HL-60 (cell line): ENCODE measurements around the gene ALDH2.

ENCODE experiments used
- DNase-seq, 2 experiments: peaks; one replicate each; pipeline ENCODE4 v3.0.0-alpha.2; 2010 to 2020; ENCODE audit warnings: low read depth in 1 of 2, low spot score in 1 of 2
- H3K27ac ChIP-seq: fragments of 250-450 bp; sonication (Bioruptor Pico); replicated peaks from 2 replicates; pipeline ENCODE4 v1.5.1; 2020; ENCODE audit warnings: mild to moderate bottlenecking, moderate library complexity
- H3K27me3 ChIP-seq: fragments of 250-450 bp; sonication (Bioruptor Pico); 2 replicates; pipeline ENCODE4 v1.5.1; 2021; ENCODE audit warnings: mild to moderate bottlenecking, moderate library complexity; ENCODE audit not compliant: insufficient read depth, poor library complexity, severe bottlenecking
- H3K4me3 ChIP-seq: replicated peaks from 2 replicates; pipeline ENCODE4 v1.5.1; 2011; ENCODE audit warnings: mild to moderate bottlenecking, control low read depth, low read length; ENCODE audit not compliant: insufficient read depth
- GABPA ChIP-seq: IDR thresholded peaks from 2 replicates; pipeline ENCODE4 v1.6.1; 2012; ENCODE audit warnings: low read depth
- POLR2AphosphoS5 ChIP-seq: IDR thresholded peaks from 2 replicates; pipeline ENCODE4 v1.6.1; 2012; ENCODE audit warnings: low read depth
- SPI1 ChIP-seq: IDR thresholded peaks from 2 replicates; pipeline ENCODE4 v1.6.1; 2012; ENCODE audit warnings: low read depth, mild to moderate bottlenecking, borderline replicate concordance
- TF ChIP-seq, protein P1 (sequence below): IDR thresholded peaks from one replicate; pipeline ENCODE4 v1.5.1; 2011; ENCODE audit warnings: low read length, control low read depth, inconsistent platforms; ENCODE audit not compliant: insufficient read depth
- TF ChIP-seq, protein P2 (sequence below): IDR thresholded peaks from 2 replicates; pipeline ENCODE4 v1.6.1; 2012; ENCODE audit warnings: low read depth; ENCODE audit not compliant: insufficient replicate concordance

The ALDH2 gene

DNA sequence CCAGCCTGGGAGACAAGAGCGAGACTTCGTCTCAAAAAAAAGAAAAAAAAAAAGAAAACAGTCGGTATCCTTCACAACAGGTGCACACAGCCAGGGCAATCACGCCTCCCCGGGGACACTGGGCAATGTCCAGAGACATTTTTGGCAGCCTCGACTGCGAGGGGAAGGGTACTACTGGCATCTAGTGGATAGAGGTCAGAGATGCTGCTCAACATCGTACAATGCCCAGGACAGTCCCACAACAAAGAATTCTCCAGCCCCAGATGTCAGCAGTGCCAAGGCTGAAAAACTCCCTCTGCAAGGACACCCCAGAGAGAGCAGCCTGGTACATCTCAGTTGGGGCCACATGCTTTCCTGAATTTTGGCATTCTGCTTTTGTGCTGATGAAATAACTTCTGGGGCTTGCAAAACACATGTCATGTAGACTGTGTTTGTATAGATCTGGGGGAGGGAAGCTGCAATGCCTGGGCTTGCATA, 21.5 kb downstream of the ALDH2 start:
- TF ChIP-seq, protein P1, sequence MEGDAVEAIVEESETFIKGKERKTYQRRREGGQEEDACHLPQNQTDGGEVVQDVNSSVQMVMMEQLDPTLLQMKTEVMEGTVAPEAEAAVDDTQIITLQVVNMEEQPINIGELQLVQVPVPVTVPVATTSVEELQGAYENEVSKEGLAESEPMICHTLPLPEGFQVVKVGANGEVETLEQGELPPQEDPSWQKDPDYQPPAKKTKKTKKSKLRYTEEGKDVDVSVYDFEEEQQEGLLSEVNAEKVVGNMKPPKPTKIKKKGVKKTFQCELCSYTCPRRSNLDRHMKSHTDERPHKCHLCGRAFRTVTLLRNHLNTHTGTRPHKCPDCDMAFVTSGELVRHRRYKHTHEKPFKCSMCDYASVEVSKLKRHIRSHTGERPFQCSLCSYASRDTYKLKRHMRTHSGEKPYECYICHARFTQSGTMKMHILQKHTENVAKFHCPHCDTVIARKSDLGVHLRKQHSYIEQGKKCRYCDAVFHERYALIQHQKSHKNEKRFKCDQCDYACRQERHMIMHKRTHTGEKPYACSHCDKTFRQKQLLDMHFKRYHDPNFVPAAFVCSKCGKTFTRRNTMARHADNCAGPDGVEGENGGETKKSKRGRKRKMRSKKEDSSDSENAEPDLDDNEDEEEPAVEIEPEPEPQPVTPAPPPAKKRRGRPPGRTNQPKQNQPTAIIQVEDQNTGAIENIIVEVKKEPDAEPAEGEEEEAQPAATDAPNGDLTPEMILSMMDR, result peak; percentile 82
- TF ChIP-seq GABPA, result no peak
- Histone ChIP-seq H3K27me3 (no peaks in the 10 kb centered on the region), H3K4me3 (no peak overlapping the region), H3K27ac (peak overlapping the region; percentile 42)
- DNase-seq, result peak in 1 of 2 experiments; percentile 78

DNA sequence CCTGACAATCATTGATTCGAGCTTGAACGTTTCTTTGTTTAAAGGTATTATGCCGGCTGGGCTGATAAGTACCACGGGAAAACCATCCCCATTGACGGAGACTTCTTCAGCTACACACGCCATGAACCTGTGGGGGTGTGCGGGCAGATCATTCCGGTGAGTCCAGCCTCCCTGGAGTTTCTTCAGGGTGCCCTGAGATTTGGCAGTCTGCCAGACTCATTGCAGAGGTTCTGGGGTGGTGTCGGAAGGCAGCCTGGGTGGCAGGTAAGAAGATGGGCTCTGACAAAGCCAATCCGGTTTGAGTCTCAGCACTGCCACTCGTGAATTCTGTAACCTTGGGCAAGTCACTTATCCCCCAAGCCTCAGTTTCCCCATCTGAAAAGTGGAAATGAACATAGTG, 23.0 kb downstream of the ALDH2 start:
- TF ChIP-seq, protein P2, sequence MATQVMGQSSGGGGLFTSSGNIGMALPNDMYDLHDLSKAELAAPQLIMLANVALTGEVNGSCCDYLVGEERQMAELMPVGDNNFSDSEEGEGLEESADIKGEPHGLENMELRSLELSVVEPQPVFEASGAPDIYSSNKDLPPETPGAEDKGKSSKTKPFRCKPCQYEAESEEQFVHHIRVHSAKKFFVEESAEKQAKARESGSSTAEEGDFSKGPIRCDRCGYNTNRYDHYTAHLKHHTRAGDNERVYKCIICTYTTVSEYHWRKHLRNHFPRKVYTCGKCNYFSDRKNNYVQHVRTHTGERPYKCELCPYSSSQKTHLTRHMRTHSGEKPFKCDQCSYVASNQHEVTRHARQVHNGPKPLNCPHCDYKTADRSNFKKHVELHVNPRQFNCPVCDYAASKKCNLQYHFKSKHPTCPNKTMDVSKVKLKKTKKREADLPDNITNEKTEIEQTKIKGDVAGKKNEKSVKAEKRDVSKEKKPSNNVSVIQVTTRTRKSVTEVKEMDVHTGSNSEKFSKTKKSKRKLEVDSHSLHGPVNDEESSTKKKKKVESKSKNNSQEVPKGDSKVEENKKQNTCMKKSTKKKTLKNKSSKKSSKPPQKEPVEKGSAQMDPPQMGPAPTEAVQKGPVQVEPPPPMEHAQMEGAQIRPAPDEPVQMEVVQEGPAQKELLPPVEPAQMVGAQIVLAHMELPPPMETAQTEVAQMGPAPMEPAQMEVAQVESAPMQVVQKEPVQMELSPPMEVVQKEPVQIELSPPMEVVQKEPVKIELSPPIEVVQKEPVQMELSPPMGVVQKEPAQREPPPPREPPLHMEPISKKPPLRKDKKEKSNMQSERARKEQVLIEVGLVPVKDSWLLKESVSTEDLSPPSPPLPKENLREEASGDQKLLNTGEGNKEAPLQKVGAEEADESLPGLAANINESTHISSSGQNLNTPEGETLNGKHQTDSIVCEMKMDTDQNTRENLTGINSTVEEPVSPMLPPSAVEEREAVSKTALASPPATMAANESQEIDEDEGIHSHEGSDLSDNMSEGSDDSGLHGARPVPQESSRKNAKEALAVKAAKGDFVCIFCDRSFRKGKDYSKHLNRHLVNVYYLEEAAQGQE, result no peak
- TF ChIP-seq POLR2AphosphoS5 (no peak), SPI1 (no peak), GABPA (no peak)
- TF ChIP-seq, protein P1, result no peak
- no peak overlapping the region for H3K27ac ChIP-seq
- H3K4me3 ChIP-seq, result no peak overlapping the region
- no peaks in the 10 kb centered on the region for H3K27me3 ChIP-seq
- DNase-seq, result no peak

DNA sequence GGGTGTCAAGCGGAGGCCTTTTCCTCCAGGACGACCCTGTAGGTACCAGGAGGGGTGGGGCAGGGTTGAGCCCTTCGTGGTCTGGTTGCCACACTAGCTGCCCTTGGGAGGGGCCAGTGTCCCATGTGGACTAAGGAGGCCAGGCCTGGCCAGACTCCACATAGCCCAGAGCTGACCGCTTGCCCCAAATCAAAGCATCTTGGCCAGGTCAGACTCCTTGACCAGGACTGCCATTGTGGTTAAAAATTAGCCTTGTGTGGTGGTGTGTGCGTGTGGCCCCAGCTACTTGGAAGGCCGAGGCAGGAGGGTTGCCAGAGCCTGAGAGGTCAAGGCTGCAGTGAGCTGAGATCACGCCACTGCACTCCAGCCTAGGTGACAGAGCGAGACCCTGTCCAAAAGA, 24.8 kb downstream of the ALDH2 start:
- Histone ChIP-seq H3K4me3 (no peak overlapping the region), H3K27ac (no peak overlapping the region), H3K27me3 (no peaks in the 10 kb centered on the region)
- TF ChIP-seq SPI1, result no peak
- TF ChIP-seq, protein P2, result no peak
- no peak for TF ChIP-seq POLR2AphosphoS5
- TF ChIP-seq, protein P1, result no peak
- TF ChIP-seq GABPA, result no peak
- DNase-seq, result no peak

DNA sequence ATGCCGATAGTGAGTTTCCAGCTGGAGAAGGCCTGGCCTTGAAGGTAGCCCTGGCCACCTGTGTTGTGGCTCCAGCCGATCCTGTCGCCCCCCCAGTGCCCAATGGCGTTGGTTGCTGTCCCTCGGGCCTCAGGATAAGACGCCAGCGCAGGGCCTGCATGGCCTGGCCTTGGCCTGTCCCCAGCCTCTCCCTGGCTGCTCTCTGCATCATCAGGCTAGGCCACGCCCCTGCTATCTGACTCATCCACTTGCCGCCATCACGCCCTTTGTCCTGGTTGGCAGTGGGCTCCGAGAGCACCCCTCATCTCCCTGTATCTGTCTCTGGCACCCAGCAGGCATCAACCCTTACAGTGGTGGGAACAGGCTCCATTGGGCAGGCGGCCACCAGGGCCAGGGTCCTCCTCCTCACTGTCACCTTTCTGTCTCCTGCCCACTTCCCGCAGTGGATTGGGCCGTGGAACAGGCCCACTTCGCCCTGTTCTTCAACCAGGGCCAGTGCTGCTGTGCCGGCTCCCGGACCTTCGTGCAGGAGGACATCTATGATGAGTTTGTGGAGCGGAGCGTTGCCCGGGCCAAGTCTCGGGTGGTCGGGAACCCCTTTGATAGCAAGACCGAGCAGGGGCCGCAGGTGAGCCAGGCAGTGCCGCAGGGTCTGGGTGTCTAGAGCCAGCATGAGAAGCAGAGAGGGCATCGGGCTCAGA, 25.6 kb downstream of the ALDH2 start:
- no peak for TF ChIP-seq POLR2AphosphoS5
- TF ChIP-seq, protein P2, result no peak
- TF ChIP-seq, protein P1, result no peak
- no peak for TF ChIP-seq SPI1
- Histone ChIP-seq H3K27ac (no peak overlapping the region), H3K27me3 (no peaks in the 10 kb centered on the region), H3K4me3 (no peak overlapping the region)
- no peak for DNase-seq
